Measurements from ENCODE around the gene TRIO. TPM values are rescaled to one million over a fixed set of nuclear protein-coding genes. Genes with fewer than 3 reads are reported as not detected.
A peak's percentile ranks its signal among the peaks of the same experiment; 100 is the strongest.

The TRIO gene
- total and polyA plus RNA-seq, 2 of the 8 experiments (the other 6 are each of a cell fraction or from before 2014, with no cell fraction given), result 35.1 to 69.1 TPM

GRCh38 chr5:14532180-14532579, 389.0 kb downstream of the TRIO start:
- H3K4ac ChIP-seq (replicated peaks; ENCODE audit: insufficient read length, low read depth, low read length), result no peak overlapping the region
- CTCF ChIA-PET (ENCODE audit: partially characterized antibody), result interaction anchor here (1.1 to 2.1 kb wide), 3 partner anchors 27 to 252 kb away, joined by 4 to 7 read pairs (median 5); no protein-coding TSS in a partner anchor

More at GRCh38 chr5:14532180-14532579, 389.0 kb downstream of the TRIO start:
- Histone ChIP-seq H3K4me3 (ENCODE audit: extremely low read depth in 1 of 4, insufficient read depth in 2 of 4, low read depth in 3 of 4, low read length in 4 of 4) (no peak overlapping the region), H2AK5ac (ENCODE audit: low read depth, low read length) (no peak overlapping the region), H2AFZ (ENCODE audit: low read length) (no peak overlapping the region), H3K36me3 (ENCODE audit: control insufficient read depth in 2 of 4, insufficient read depth in 4 of 4, low read length in 3 of 4) (no peaks in the 10 kb centered on the region), H3K9me3 (ENCODE audit: insufficient read depth in 2 of 2, low read depth in 1 of 2, low read length in 1 of 2) (no peaks in the 10 kb centered on the region), H3K4me2 (ENCODE audit: insufficient read depth in 1 of 2, low read depth in 2 of 2, low read length in 2 of 2) (no peak overlapping the region), H2BK12ac (ENCODE audit: low read depth, low read length) (no peak overlapping the region), H4K91ac (replicated peaks; ENCODE audit: insufficient read length, low read length) (no peak overlapping the region), H2BK20ac (ENCODE audit: low read length) (no peak overlapping the region), H3K18ac (ENCODE audit: extremely low read depth, low read length) (no peak overlapping the region), H3K4me1 (replicated peaks in 1 of 4; ENCODE audit: control insufficient read depth in 3 of 4, insufficient read depth in 4 of 4, low read length in 3 of 4) (peaks cover 0 to 7% (median under 1%) of the 10 kb centered on the region in 4 experiments; a peak in 1 of 7 replicates), H3K56ac (replicated peaks; ENCODE audit: insufficient read length, low read depth, low read length) (no peak overlapping the region), H4K20me1 (replicated peaks in 1 of 2; ENCODE audit: control insufficient read depth in 1 of 2, insufficient read depth in 2 of 2, low read length in 2 of 2) (no peaks in the 10 kb centered on the region), H3K27ac (ENCODE audit: low read depth, low read length) (no peak overlapping the region), H2BK15ac (ENCODE audit: low read length) (no peak overlapping the region), H3K27me3 (replicated peaks in 1 of 4; ENCODE audit: control insufficient read depth in 3 of 4, extremely low read depth in 1 of 4, insufficient read depth in 3 of 4, low read length in 3 of 4) (no peaks in the 10 kb centered on the region; a peak in 1 of 7 replicates), H2BK5ac (ENCODE audit: low read depth, low read length) (no peak overlapping the region), H3K23me2 (ENCODE audit: low read depth, low read length) (no peaks in the 10 kb centered on the region), H3K79me2 (ENCODE audit: control insufficient read depth in 1 of 2, insufficient read depth in 2 of 2, low read length in 2 of 2) (no peaks in the 10 kb centered on the region), H4K5ac (ENCODE audit: insufficient read length, low read depth, low read length) (no peak overlapping the region), H3K9ac (replicated peaks in 1 of 4; ENCODE audit: extremely low read depth in 1 of 4, low read depth in 3 of 4, low read length in 3 of 4) (no peak overlapping the region), H4K8ac (ENCODE audit: extremely low read depth, insufficient read depth, low read length) (peak overlapping the region; percentile 35; the same call in 1 of the 2 replicates), H2BK120ac (replicated peaks; ENCODE audit: low read depth, low read length) (no peak overlapping the region), H3K23ac (ENCODE audit: insufficient read length) (no peak overlapping the region), H3K14ac (ENCODE audit: insufficient read length) (no peak overlapping the region), H3K79me1 (ENCODE audit: low read depth, low read length) (no peaks in the 10 kb centered on the region)
- no peak for DNase-seq (ENCODE audit: low read depth in 1 of 2, low spot score in 2 of 2)
- 80% methylated on average over 3 of the region's 3 CpGs; no CpG with 5 or more reads in 1 of the 2 experiments for WGBS, 2 experiments (ENCODE audit: extremely low coverage in 1 of 2, insufficient coverage in 1 of 2, insufficient read length in 1 of 2, insufficient replicate concordance in 2 of 2, low coverage in 1 of 2, low lambda C conversion rate in 2 of 2, missing lambda C conversion rate in 1 of 2)
- POLR2A ChIA-PET (ENCODE audit: partially characterized antibody), result interaction anchor here (0.6 kb wide), 1 partner anchor 985 kb away, joined by 4 read pairs; no protein-coding TSS in a partner anchor
- no peak for FAIRE-seq
- no peak for TF ChIP-seq MAFK (IDR thresholded peaks at IDR 0.05; ENCODE audit: low read depth, low read length)
- no peak for TF ChIP-seq JUND (IDR thresholded peaks at IDR 0.05; ENCODE audit: low read length)
